Measurements from ENCODE around the gene FRMPD4. TPM values are rescaled to one million over a fixed set of nuclear protein-coding genes. Genes with fewer than 3 reads are reported as not detected.
"Not testable (repeated sequence)": the region's sequence is repeated elsewhere in the genome, so short reads cannot be mapped to it uniquely, and the experiment has no call there.

Gene FRMPD4
- total RNA-seq, 1 donor: 1.8 TPM

- H3K79me2 ChIP-seq (ENCODE audit: insufficient read depth, low read length): no peaks in the 10 kb centered on the region
- H4K20me1 ChIP-seq (ENCODE audit: insufficient read depth, low read length): no peaks in the 10 kb centered on the region
- no peak overlapping the region for H3K4me3 ChIP-seq (ENCODE audit: insufficient read depth, low read length)
- no peak for TF ChIP-seq CTCF (IDR thresholded peaks at IDR 0.05; ENCODE audit: extremely low read depth, low read depth, low read length)
- DNase-seq (ENCODE audit: insufficient read length, low spot score, missing footprints): no peak
- H3K27me3 ChIP-seq (ENCODE audit: insufficient read depth, low read length): no peaks in the 10 kb centered on the region
- H3K27ac ChIP-seq (ENCODE audit: low read depth, low read length): no peak overlapping the region
- no peak overlapping the region for H3K4me2 ChIP-seq (ENCODE audit: insufficient read depth, low read length)
- H3K4me1 ChIP-seq (ENCODE audit: insufficient read depth, low read length): no peaks in the 10 kb centered on the region
- no peaks in the 10 kb centered on the region for H3K9me3 ChIP-seq (ENCODE audit: low read depth, low read length)
- H2AFZ ChIP-seq (ENCODE audit: low read length): no peak overlapping the region
- no peaks in the 10 kb centered on the region for H3K36me3 ChIP-seq (ENCODE audit: insufficient read depth, low read length)
Observed at GRCh38 chrX:12153317-12153716, 15.0 kb downstream of the FRMPD4 start.

GRCh38 chrX:12153741-12154140, 15.5 kb downstream of the FRMPD4 start:
- Histone ChIP-seq H3K4me2 (ENCODE audit: insufficient read depth, low read length) (no peak overlapping the region), H3K9me3 (ENCODE audit: low read depth, low read length) (no peaks in the 10 kb centered on the region), H3K4me1 (ENCODE audit: insufficient read depth, low read length) (no peaks in the 10 kb centered on the region), H3K4me3 (ENCODE audit: insufficient read depth, low read length) (no peak overlapping the region), H3K27me3 (ENCODE audit: insufficient read depth, low read length) (no peaks in the 10 kb centered on the region), H4K20me1 (ENCODE audit: insufficient read depth, low read length) (no peaks in the 10 kb centered on the region), H3K79me2 (ENCODE audit: insufficient read depth, low read length) (no peaks in the 10 kb centered on the region), H2AFZ (ENCODE audit: low read length) (no peak overlapping the region), H3K27ac (ENCODE audit: low read depth, low read length) (no peak overlapping the region), H3K36me3 (ENCODE audit: insufficient read depth, low read length) (no peaks in the 10 kb centered on the region)
- TF ChIP-seq CTCF (IDR thresholded peaks at IDR 0.05; ENCODE audit: extremely low read depth, low read depth, low read length): no peak
- no peak for DNase-seq (ENCODE audit: insufficient read length, low spot score, missing footprints)

GRCh38 chrX:12159799-12160198, 21.5 kb downstream of the FRMPD4 start:
- DNase-seq (ENCODE audit: insufficient read length, low spot score, missing footprints): no peak
- no peaks in the 10 kb centered on the region for H3K9me3 ChIP-seq (ENCODE audit: low read depth, low read length)
- H3K27me3 ChIP-seq (ENCODE audit: insufficient read depth, low read length): no peaks in the 10 kb centered on the region
- no peaks in the 10 kb centered on the region for H3K79me2 ChIP-seq (ENCODE audit: insufficient read depth, low read length)
- no peaks in the 10 kb centered on the region for H3K4me1 ChIP-seq (ENCODE audit: insufficient read depth, low read length)
- H3K4me2 ChIP-seq (ENCODE audit: insufficient read depth, low read length): no peak overlapping the region
- H2AFZ ChIP-seq (ENCODE audit: low read length): no peak overlapping the region
- H3K27ac ChIP-seq (ENCODE audit: low read depth, low read length): no peak overlapping the region
- no peak for TF ChIP-seq CTCF (IDR thresholded peaks at IDR 0.05; ENCODE audit: extremely low read depth, low read depth, low read length)
- no peaks in the 10 kb centered on the region for H3K36me3 ChIP-seq (ENCODE audit: insufficient read depth, low read length)
- no peak overlapping the region for H3K4me3 ChIP-seq (ENCODE audit: insufficient read depth, low read length)
- H4K20me1 ChIP-seq (ENCODE audit: insufficient read depth, low read length): no peaks in the 10 kb centered on the region

- Histone ChIP-seq H4K20me1 (ENCODE audit: insufficient read depth, low read length) (no peaks in the 10 kb centered on the region), H3K27ac (ENCODE audit: low read depth, low read length) (no peak overlapping the region), H3K4me3 (ENCODE audit: insufficient read depth, low read length) (no peak overlapping the region), H3K79me2 (ENCODE audit: insufficient read depth, low read length) (no peaks in the 10 kb centered on the region), H3K36me3 (ENCODE audit: insufficient read depth, low read length) (no peaks in the 10 kb centered on the region), H3K4me2 (ENCODE audit: insufficient read depth, low read length) (no peak overlapping the region), H3K9me3 (ENCODE audit: low read depth, low read length) (no peaks in the 10 kb centered on the region), H2AFZ (ENCODE audit: low read length) (no peak overlapping the region), H3K27me3 (ENCODE audit: insufficient read depth, low read length) (no peaks in the 10 kb centered on the region), H3K4me1 (ENCODE audit: insufficient read depth, low read length) (no peaks in the 10 kb centered on the region)
- no peak for TF ChIP-seq CTCF (IDR thresholded peaks at IDR 0.05; ENCODE audit: extremely low read depth, low read depth, low read length)
- no peak for DNase-seq (ENCODE audit: insufficient read length, low spot score, missing footprints)
Observed at GRCh38 chrX:12162420-12162819, 24.1 kb downstream of the FRMPD4 start.

- not testable (repeated sequence) for H3K4me3 ChIP-seq (ENCODE audit: insufficient read depth, low read length); H3K4me2 ChIP-seq (ENCODE audit: insufficient read depth, low read length); H3K27ac ChIP-seq (ENCODE audit: low read depth, low read length); H2AFZ ChIP-seq (ENCODE audit: low read length); H3K27me3 ChIP-seq (ENCODE audit: insufficient read depth, low read length); H3K9me3 ChIP-seq (ENCODE audit: low read depth, low read length); DNase-seq (ENCODE audit: insufficient read length, low spot score, missing footprints); H3K36me3 ChIP-seq (ENCODE audit: insufficient read depth, low read length); H3K79me2 ChIP-seq (ENCODE audit: insufficient read depth, low read length); H4K20me1 ChIP-seq (ENCODE audit: insufficient read depth, low read length); H3K4me1 ChIP-seq (ENCODE audit: insufficient read depth, low read length)
Observed at GRCh38 chrX:12164180-12164579, 25.9 kb downstream of the FRMPD4 start.

All from osteoblast (primary cell).